HG02678 (cell line): Measurements from ENCODE around the gene ZBTB7C.

ENCODE experiments used
- ATAC-seq: cut with Tn5 transposase; IDR thresholded peaks from one replicate; pipeline ENCODE4 v1.9.1; 2021; ENCODE audit warnings: mild to moderate bottlenecking, moderate library complexity; ENCODE audit not compliant: unreplicated experiment

Gene ZBTB7C

DNA sequence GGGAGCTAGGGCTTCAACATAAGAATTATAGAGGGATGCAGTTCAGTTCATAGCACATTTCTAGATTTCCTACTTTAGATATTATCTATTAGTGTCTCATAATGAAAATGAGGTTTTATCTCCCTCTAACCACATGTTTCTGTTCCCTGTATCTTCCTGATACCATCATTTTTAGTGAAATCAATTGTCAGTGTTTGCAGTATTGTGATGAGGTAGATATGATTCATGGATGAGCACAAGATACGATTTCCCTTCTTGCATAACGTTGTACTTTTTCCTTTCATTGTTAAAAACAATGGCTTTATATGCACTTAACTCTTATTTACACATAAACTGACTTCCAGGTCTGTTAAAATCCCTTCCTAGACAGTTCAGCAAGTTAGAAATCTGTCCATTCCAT is 211.4 kb downstream of the ZBTB7C start:
- no peak for ATAC-seq

DNA sequence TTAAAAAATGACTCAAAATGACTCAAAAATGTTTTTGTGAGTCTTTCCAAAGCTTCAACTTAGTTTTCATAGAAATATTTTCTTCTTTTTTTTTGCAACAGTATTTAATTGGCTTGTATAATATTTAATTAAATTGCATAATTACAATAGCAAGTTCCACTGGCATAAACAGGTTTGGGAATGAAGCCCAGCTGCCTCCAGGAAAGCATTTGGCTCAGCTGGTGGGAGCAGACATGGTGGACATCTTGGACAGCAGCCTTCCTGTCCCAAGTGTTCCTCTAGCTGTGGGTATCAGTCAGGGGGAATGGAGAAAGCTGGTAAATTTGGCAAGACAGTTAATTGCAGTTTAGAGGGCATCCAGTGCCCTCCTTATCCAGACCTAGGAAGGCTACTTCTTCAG is 213.4 kb downstream of the ZBTB7C start:
- ATAC-seq, result no peak

DNA sequence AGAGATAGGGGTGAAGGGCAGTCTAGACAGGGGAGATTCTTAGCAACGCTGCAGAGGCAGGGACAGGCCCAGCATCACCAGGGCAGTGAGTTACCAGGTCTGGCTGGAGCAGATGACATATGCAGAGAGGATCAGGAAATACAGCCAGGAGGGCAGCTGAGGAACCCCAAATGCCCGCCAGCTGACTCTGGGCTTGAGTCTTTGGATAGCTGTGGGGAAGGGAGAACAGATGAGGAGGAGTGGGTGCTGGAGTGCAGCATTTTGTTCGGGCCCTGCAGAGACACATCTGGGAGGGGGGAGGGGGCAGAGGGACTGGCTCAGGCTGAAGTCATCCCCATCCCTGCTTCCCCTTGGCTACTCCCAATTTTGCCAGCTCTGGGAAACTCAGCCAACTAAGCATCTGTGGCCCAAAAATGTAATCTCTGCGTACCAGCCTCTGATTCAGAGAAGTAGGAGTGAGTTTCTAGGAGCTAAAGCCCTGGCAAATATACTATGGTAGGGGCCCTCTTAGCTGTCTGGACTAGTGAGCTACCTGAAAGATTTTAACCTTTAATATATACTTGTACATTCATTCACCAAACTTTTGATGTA is 214.5 kb downstream of the ZBTB7C start:
- no peak for ATAC-seq

DNA sequence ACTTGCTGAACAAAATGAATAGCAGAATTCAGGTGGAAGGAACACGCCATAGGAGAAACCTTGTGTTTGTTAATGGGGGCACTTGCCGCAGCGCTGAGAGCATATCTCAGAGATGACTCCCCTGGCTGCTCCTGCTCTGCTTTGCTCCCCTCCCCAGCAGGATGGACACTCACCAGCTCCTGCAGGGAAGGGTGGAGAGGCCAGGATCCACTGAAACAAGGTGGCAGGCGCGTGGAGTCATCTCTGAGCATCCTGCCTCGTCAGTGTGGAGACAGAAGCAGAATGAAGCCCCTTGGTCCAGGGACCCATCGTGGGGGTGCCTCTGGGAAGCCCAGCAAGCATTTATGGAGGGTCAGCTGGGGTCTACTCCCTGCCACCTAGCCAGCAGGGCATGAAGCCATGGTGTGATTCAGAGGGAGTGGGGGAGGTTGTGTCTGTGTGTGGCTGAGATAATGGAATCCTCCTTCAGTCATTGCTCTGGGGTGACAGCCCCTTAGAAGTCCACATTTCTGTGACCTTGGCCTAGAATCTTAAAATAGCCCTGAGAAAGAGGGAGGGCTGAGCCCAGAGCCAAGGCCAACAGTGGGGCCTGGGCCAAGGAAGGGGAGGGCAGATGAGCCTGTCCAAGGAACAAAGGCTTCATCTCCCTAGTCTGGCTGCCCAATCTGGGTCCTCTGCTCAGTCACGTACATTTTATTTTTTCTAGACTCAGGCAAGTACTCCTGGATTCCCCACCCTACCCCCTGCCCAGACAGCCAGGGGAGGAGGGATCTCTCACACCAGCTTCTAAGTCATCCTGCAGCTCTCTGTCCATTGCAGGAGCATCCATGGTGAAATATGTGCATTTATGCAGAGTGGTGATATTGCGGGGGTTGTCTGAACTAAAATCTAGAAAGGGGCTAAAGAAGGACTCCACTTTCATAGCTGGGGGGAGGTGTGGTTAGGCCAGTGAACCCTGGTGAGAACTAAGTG is 215.4 kb downstream of the ZBTB7C start:
- ATAC-seq, result no peak

DNA sequence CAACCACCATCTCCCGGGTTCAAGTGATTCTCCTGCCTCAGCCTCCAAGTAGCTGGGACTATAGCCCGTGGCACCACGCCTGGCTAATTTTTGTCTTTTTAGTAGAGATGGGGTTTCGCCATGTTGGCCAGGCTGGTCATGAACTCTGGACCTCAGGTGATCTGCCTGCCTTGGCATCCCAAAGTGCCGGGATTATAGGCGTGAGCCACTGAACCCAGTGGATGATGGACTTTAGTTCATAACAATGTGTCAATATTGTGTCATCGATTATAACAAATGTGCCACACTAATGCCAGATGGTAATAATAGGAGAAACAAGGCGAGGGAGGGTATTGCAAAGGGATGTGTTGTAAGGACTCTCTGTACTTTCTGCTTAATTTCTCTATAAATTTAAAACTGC is 216.6 kb downstream of the ZBTB7C start:
- ATAC-seq, result no peak

DNA sequence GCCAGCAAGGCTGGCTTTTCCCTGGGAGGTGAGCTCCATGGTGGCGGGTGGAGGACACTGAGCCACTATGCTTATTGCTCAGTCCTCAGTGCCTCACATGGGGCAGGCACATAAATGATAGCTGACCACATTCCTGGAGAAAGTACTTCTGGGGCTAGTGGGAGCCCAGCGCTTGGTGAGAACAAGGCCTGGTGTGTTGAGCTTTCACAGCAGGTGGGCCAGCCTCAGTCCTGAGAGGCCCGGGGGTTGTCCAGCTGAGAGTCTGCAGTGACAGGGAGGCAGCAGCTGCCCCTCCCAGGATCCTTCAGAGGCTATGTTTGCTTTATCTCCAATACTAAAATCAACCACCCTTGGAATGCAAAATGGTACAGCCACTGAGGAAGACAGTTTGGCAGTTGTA is 217.7 kb downstream of the ZBTB7C start:
- no peak for ATAC-seq

DNA sequence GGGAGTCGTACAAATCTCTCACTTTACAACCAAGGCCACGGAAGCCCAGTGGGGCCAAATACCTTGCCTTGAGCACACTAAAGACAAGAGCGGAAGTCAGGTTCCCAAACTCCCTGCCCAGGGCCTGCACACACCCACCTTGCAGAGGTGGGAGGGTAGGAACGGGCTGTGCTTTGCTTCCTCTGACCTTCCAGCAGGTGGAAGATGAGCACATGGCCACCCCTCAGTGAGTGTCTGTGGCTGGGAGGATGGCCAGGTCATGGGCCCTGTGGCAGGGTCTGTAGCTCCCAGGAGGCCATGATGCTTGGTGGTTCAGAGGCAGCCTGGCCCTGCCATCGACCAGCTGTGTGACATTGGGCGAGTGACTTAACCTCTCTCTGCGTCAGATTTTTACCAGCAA is 218.2 kb downstream of the ZBTB7C start:
- no peak for ATAC-seq

DNA sequence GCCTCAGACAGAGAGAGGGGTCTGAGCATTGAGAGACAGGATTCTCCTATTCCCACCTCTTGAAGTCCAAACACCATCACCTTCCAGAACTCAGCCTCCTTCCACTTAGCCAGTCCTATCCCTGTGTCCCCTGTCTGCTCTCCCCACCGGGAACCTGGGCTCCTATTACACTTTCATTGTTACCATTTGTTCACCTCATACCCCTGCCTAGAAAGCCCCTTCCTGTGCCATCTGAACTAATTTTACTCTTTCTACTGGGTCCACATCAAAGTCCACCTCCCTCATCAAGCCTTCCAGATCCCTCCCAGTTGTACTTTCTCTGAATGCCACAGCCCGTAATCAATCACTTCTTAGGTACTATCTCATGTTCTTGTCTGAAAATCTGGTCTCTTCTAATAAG is 220.6 kb downstream of the ZBTB7C start:
- no peak for ATAC-seq

DNA sequence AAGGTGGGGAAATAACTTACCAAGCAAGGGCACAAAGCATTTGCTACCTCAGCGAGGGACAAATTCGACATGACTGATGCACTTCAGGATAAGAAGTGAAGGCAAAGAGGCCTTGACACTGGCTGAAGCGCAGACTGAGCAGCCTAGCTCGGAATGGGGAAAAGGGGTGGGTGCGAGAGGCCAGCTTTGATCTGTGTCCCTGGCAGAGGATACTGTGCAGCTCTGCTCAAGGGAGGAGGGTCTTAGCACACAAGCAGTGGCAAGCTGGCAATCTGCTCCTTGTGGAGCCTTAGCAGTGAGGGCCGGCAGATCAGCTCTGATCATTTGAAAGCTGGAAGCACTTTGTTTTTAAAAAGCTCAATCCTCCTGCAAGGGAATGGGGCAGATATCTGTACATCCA is 222.3 kb downstream of the ZBTB7C start:
- no peak for ATAC-seq

DNA sequence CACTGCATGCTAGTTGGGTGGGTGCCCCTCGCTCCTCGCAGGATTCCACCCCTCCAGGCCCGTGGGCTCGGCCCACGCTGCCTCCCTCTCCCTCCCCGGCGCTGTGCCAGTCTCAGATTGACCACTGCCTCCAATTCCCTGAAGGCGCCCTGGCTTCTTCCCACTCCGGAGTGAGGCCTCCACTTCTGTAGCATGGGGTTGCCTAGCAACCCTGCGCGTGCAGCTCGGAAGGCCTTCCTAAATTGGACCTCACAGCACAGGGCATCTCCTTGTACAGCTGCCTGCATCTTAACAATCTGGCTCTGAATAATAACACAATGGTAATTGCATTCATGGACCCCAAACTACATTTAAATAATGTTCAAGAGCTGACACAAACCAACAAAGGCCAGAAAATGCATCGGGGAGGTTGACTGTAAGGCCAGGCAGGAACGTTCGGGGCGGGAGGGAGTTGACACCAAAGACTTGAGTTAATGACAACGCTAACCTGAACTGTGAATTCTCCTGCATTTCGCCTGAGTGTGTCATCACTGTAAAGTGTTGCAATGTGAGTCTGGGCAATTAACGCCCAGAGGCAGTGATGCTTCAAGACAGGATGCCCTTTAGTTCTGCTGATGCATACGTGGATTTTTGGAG is 222.9 kb downstream of the ZBTB7C start:
- ATAC-seq, result no peak

DNA sequence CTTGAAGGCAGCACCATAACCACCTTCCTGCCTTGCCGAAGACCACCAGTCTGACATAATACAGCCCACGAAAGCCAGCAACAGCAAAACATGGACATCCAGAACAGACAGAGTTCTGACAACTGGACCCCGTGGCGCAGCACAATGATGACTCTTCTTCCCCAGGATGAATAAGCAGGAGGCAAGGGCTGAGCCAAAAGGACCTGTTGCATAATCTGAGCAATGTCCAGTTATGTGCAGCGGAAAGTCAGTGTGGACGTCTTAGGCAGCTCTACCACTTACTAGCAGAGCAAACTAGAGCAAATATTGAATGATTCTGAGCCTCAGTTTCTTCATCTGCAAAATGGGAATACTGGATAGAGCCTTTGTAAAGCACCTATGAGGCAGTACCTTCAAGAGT is 225.1 kb downstream of the ZBTB7C start:
- ATAC-seq, result no peak

DNA sequence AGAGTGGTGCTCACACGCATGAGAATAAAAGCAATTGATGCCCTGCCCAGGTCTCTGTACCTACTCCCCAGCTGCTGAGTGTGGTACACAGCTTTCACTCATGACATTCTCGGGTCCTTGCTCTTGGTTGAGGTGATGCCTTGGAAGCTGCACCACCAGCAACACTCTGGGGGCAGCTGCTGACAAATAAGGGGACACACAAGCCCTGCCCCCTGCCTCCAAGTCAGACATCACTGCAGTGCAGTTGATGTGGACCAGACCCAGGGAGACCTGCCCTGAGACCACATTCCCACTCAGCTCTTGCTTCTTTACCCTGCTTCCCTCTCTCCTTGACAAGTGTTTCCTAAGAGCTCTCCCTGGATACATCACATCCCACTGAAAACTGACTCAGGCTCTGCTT is 225.6 kb downstream of the ZBTB7C start:
- ATAC-seq, result no peak

DNA sequence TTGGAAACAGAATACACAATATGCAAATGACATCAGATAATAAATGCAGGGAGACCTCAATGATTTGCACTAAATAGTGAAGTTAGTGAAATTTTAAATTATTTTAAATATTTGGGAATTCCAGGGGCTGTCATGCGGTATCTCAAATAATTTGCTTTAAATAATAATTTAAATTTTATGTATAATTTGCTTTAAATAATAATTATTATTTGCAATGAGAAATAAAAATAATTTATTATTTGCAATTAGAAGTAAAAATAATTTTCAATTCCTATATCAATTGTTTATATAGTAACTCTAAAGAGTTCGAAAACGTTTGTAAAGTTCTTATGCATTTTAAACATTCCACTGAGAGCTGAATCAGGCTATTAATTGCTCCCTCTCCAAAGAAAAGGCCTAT is 226.4 kb downstream of the ZBTB7C start:
- ATAC-seq, result no peak

DNA sequence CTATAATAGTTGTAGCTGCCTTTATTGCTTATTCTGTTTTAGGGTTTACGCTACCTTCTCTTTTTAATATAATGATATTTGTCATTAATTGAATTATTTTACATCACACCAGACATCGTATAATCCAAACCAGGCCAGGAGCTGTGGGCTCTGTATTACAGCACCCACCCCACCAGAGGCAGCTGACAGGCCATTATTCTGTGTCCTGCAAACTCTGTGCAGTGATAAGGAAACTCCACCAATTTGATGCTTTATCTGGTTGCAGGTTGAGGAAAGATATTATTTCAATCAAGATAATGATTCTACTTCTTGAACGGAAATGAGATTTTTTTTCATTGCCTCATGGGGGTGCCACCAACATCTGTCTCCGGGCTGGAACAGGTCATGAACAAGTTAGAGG is 227.3 kb downstream of the ZBTB7C start:
- ATAC-seq, result no peak

DNA sequence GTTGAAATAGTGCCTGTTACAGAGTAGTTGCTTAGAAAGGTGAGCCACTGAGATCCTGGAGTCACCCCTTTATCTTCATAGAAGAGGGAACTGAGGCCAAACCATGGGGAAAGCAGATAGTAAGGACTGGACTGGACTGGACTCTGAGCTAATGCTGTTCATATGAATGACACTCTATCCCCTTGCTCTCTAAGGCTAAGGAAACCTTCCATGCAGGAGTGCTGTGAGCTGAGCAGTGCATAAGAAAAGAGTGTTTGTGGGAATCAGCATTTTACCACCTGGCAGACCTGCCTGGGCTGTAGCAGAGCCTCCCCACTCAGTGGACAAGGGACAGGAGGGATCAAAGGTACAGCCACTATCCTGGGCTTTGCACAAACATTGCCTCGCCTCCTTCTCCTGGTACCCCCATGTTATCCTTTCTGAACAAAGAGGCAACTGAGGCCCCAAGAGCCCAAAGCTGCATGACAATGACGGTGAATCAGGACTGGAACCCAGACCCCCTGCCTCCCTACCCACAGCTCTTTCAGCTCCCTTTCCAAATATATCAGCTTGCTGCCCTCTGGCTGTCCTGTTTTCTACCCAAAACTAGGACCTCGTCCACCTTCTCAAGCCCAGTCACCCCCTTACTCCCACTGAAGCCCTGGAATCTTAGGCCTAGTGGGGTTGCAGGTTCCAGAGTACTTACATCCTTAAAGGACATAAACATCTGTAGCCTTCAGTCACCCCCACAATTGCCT is 227.9 kb downstream of the ZBTB7C start:
- no peak for ATAC-seq

DNA sequence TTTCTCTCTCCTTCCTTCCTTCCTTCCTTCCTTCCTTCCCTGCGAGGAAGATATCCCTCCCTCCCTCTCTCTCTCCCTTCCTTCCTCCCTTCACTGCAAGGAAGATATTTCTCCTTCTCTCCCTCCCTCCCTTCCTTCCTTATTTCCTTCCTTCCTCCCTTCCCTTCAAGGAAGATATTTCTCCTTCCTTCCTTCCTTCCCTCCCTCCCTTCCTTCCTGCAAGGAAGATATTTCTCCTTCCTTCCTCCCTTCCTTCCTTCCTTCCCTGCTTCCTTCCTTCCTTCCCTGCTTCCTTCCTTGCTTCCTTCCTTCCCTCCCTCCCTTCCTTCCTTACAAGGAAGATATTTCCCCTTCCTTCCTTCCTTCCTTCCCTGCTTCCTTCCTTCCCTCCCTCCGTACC is 229.5 kb downstream of the ZBTB7C start:
- no peak for ATAC-seq

DNA sequence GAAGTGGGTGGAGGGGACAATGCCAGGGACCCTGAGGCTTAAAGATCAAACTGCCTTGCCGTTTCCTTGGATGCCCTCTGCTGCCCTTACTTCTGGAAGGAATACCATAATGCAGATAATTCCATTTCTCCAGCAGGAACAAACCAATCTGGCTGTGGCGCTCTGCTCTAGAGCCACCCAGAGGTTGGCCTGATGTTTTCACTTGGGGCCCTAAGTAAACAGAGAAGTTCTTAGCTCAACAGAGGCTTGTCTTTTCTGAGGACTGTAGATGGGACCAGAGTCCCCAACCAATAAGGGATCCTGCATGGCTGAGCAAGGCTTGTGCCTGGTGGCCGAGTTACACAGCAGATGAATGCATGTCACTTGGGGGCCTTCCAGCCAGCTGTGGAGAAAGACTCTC is 230.2 kb downstream of the ZBTB7C start:
- ATAC-seq, result no peak

DNA sequence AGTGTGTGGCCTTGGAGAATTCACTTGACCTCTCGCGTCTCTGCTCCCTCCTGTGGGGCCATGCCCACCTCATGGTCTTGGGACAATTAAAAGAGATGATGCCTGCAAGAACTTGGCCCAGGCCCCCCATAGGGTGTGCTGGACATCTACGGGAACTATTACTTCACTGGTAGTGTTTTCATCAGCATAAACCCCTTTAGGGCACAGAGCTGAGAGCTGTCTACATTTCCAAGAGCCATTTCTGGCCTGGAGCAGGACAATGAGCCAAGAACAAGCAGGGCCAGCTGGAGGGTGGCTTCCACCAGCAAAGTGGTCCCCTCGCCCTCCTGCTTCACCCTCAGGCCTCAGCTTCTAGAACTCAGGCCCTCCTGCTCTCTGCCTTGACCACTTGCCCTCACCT is 232.3 kb downstream of the ZBTB7C start:
- ATAC-seq, result no peak

DNA sequence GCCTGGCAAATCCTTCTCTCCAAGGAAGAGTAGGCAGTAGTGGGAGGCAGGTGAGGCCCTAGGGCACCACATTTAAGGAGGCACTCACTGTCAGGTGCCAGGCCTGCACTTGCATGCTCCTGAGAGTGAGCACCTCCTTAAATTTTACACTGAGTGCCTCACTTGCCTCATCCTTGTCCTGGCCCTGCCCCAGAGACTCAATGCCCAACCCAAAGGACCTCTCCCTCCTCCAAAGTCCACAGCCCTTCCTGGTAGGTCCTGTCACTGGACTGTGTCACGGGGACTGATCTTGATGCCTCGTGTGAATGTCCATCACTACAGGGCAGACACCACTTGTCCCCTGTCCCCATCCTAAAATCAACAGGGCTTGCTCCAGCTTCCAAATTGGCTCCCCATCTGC is 235.6 kb downstream of the ZBTB7C start:
- ATAC-seq, result no peak

DNA sequence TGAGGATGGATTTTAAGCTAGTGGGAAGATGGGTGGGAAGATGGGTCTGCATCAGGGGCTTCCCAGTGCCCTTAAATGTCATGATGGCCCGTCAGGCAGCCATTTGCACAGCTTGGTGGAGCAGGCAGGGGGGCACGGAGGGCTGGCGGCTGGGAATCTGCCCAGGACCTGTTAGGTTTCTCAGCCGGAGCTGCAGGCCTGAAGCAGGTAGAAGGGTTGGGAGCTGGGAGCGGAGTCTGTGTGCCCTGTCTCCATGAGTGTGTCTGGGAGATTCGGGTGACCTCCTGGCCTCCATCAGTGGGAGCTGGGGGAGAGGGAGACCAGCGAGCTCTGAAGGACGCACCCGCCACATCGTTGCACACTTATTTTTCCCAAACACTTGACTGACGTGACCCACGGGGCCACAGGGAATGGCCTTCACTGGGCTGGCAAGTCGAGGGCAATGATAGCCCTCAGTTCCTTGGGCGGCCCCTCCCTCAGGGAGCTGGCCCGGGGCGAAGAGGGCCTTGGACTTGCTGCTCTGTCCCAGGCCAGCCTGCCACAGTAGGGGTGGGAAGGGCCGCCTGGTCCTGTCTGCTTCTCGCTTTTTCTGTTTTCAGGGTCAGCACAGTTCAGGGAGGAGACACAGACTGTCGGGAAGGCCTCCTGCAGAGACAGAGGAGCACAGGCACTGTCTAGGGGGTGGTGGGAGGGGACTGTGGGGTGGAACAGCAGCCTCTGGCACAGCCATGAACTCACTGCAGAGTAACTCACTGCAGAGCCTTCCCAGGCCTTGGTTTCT is 236.8 kb downstream of the ZBTB7C start:
- no peak for ATAC-seq
